Keratinocyte (primary cell): ENCODE data around the gene ABI1. TPM values are rescaled to one million over a fixed set of nuclear protein-coding genes. Genes with fewer than 3 reads are reported as not detected.

ENCODE experiments used
- DNase-seq: peaks from one replicate; pipeline ENCODE4 v3.0.0-alpha.2; 2011; ENCODE audit warnings: low read depth, missing footprints, low spot score
- FAIRE-seq: peaks from 2 replicates; lab custom pipeline; 2011; peaks lifted over from hg19 to GRCh38; lab: Jason Lieb, UNC
- H2AFZ ChIP-seq: 2 replicates; pipeline ENCODE4 v1.6.0; 2012; ENCODE audit warnings: low read length, control low read depth, inconsistent platforms; ENCODE audit not compliant: control insufficient read depth
- H3K27ac ChIP-seq: 2 replicates; pipeline ENCODE4 v1.5.1; 2011; ENCODE audit warnings: low read length; ENCODE audit not compliant: control insufficient read depth, insufficient read depth
- H3K27me3 ChIP-seq: 3 replicates; pipeline ENCODE4 v1.6.0; 2011; ENCODE audit warnings: low read length; ENCODE audit not compliant: control insufficient read depth, insufficient read depth; ENCODE audit errors: extremely low read depth
- H3K36me3 ChIP-seq, 2 experiments: 2 replicates in 1 of 2; 3 replicates in 1 of 2; pipeline ENCODE4 v1.5.1; 2011; ENCODE audit warnings: low read length in 2 of 2, mild to moderate bottlenecking in 1 of 2; ENCODE audit not compliant: control insufficient read depth in 2 of 2, insufficient read depth in 2 of 2; ENCODE audit errors: extremely low read depth in 1 of 2
- H3K4me1 ChIP-seq: 3 replicates; pipeline ENCODE4 v1.5.1; 2011; ENCODE audit warnings: low read length; ENCODE audit not compliant: control insufficient read depth, insufficient read depth; ENCODE audit errors: extremely low read depth
- H3K4me2 ChIP-seq: 3 replicates; pipeline ENCODE4 v1.6.0; 2011; ENCODE audit warnings: low read depth, low read length; ENCODE audit not compliant: control insufficient read depth, insufficient read depth; ENCODE audit errors: extremely low read depth
- H3K4me3 ChIP-seq, 3 experiments: fragments of 200-600 bp in 1 of 3; sonication (generic) in 1 of 3; 2 replicates in 2 of 3; 3 replicates in 1 of 3; pipeline ENCODE4 v1.5.1; 2011 to 2016; ENCODE audit warnings: low read length in 3 of 3, mild to moderate bottlenecking in 3 of 3, control low read depth in 2 of 3, inconsistent platforms in 1 of 3, low read depth in 1 of 3, mixed read lengths in 1 of 3, mixed run types in 1 of 3, moderate library complexity in 1 of 3; ENCODE audit not compliant: control insufficient read depth in 2 of 3, insufficient read depth in 2 of 3; ENCODE audit errors: extremely low read depth in 1 of 3
- H3K79me2 ChIP-seq: 2 replicates; pipeline ENCODE4 v1.6.0; 2012; ENCODE audit warnings: low read length; ENCODE audit not compliant: control insufficient read depth, insufficient read depth
- H3K9ac ChIP-seq: 3 replicates; pipeline ENCODE4 v1.6.0; 2011; ENCODE audit warnings: low read length; ENCODE audit not compliant: control insufficient read depth, insufficient read depth; ENCODE audit errors: extremely low read depth
- H3K9me1 ChIP-seq: 3 replicates; pipeline ENCODE4 v1.6.0; 2011; ENCODE audit warnings: low read length; ENCODE audit not compliant: control insufficient read depth, insufficient read depth; ENCODE audit errors: extremely low read depth
- H3K9me3 ChIP-seq: 2 replicates; pipeline ENCODE4 v1.5.1; 2012; ENCODE audit warnings: low read depth, low read length; ENCODE audit not compliant: control insufficient read depth
- H4K20me1 ChIP-seq: 3 replicates; pipeline ENCODE4 v1.6.0; 2011; ENCODE audit warnings: low read length; ENCODE audit not compliant: control insufficient read depth, insufficient read depth; ENCODE audit errors: extremely low read depth
- CTCF ChIP-seq, 3 experiments: IDR thresholded peaks in 1 of 3; conservative IDR thresholded peaks in 1 of 3; optimal IDR thresholded peaks in 1 of 3; 2 replicates in 2 of 3; 3 replicates in 1 of 3; pipeline versions ENCODE3 to v1.5.1; 2011; ENCODE audit warnings: low read length in 3 of 3, mild to moderate bottlenecking in 3 of 3, moderate library complexity in 2 of 3, control low read depth in 1 of 3, inconsistent platforms in 1 of 3; ENCODE audit not compliant: insufficient read depth in 2 of 3; ENCODE audit errors: extremely low read depth in 1 of 3
- EZH2 ChIP-seq: IDR thresholded peaks from one replicate; pipeline ENCODE4 v1.6.1; 2012; ENCODE audit warnings: inconsistent platforms, mild to moderate bottlenecking, low read length, moderate library complexity
- dilution Hi-C: fragments of 300-500 bp; cut with MboI; formaldehyde crosslinking; loops from one replicate; pipeline ENCODE4 v1.7.0; 2020; ENCODE audit warnings: low sequenced_read_pairs; ENCODE audit not compliant: extremely low pct_ligation_motif_present
- polyA plus RNA-seq, 5 experiments: library from polyadenylated mRNA; depleted of rRNA in 3 of 5; stranded (reverse) in 3 of 5; stranded (forward) in 1 of 5; unstranded in 1 of 5; fragments of >200 nt; gene quantifications; 1 replicate in 1 of 5; 2 replicates in 3 of 5; 3 replicates in 1 of 5; pipeline versions ENCODE4 v1.2.1 to v1.2.3, GENCODE V29; 2011 to 2012; ENCODE audit warnings: missing spikeins in 2 of 5, low read depth in 1 of 5, low replicate concordance in 1 of 5
- small RNA-seq, 3 experiments: library from RNA; depleted of rRNA; stranded (forward); fragments of <200 nt; gene quantifications; one replicate each; pipeline ENCODE3, GENCODE V24; 2012; ENCODE audit warnings: low read depth in 3 of 3, low replicate concordance in 1 of 3; ENCODE audit not compliant: insufficient read length in 3 of 3

The ABI1 gene
- polyA plus RNA-seq, 1 donor (not counting 4 experiments of a cell fraction or from before 2014, with no cell fraction given), result 78.9 TPM

DNA sequence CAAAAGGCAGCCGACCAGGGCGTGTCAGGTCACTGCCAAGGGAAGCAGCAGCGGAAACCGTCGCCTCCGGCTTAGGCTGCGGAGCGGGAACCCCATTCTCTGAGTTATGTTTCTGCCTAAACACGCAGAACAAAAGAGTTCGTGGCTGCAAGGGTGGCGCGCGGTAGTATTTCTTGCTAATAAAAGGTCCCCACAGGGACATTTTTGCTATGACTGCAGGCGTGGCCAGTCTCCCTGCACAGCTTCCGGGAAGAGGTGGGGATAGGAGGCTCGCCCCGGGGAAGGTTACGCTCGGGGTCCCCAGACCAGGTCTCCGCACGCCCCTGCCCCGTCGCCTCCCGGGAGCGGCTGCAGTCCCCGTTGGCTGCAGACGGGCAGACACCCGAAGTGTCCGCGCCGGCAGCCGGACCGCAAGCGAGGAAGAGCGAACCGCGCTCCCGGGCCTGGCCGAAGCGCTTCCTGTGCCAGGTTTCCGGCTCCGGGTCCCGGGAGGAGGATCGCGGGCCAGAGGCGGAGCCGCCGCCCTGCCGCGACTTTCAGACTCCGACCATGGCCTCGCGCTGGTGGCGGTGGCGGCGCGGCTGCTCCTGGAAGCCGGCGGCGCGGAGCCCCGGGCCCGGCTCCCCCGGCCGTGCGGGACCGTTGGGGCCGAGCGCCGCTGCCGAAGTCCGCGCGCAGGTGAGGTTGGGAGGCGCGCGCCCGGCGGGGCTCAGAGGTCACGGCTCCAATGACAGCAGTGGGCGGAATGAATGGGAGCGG is 163.4 kb downstream of the ABI1 start, which contains the start of gene PDSS1:
Gene PDSS1 (plus strand): TSS at position 539 of the 759 bp plus-strand sequence. CDS start 11 bp downstream, at position 550.
- dilution Hi-C loops, result no loop called here
- Histone ChIP-seq H3K9me1 (no peaks in the 10 kb centered on the region), H2AFZ (peak within 1 kb of the TSS; percentile 91), H3K4me2 (peak within 1 kb of the TSS; percentile 93), H3K79me2 (peaks cover 47% of the 10 kb centered on the region), H3K4me3 (peak within 1 kb of the TSS; percentile 94 to 97 (median 95)), H3K9me3 (no peaks in the 10 kb centered on the region), H3K9ac (peak within 1 kb of the TSS; percentile 88), H4K20me1 (peaks cover 4% of the 10 kb centered on the region), H3K27ac (peak within 1 kb of the TSS; percentile 81), H3K27me3 (no peaks in the 10 kb centered on the region), H3K36me3 (peaks cover 0 to under 1% of the 10 kb centered on the region in 2 experiments), H3K4me1 (peaks cover 10% of the 10 kb centered on the region)
- FAIRE-seq, result no peak
- DNase-seq, result no peak
- no peak for TF ChIP-seq EZH2
- no peak for TF ChIP-seq CTCF (optimal IDR thresholded peaks at IDR 0.05 in 1 of 3, IDR thresholded peaks at IDR 0.05 in 1 of 3, conservative IDR thresholded peaks at IDR 0.05 in 1 of 3; ENCODE audit: extremely low read depth in 1 of 3, insufficient read depth in 2 of 3, low read length in 3 of 3)

DNA sequence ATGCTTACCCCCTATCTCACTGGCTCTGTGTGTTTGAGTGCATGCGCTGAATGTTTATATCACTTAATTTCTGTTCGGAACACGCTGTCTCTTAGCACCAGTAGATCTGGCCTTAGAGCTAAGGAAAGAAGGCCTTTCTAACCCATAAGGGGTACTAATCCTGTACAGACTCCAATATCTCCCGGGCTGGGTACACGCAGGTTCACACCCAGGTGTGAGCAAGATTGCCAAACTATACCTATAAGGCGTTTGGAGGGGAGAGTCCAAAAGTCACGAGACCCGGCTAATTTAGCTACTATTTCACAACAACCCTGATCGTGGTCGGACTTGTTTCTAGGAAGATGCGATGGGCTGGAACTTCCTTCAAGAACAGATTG is 164.0 kb downstream of the ABI1 start:
- Histone ChIP-seq H3K4me3 (peak overlapping the region; percentile 94 to 97 (median 95)), H4K20me1 (peaks cover 4% of the 10 kb centered on the region), H3K4me1 (peaks cover 10% of the 10 kb centered on the region), H3K9me3 (no peaks in the 10 kb centered on the region), H2AFZ (peak overlapping the region; percentile 91), H3K9ac (peak overlapping the region; percentile 88), H3K4me2 (peak overlapping the region; percentile 93), H3K27ac (peak overlapping the region; percentile 81), H3K9me1 (no peaks in the 10 kb centered on the region), H3K27me3 (no peaks in the 10 kb centered on the region), H3K36me3 (no peaks in the 10 kb centered on the region), H3K79me2 (peaks cover 42% of the 10 kb centered on the region)
- TF ChIP-seq EZH2 (no peak), CTCF (optimal IDR thresholded peaks at IDR 0.05 in 1 of 3, IDR thresholded peaks at IDR 0.05 in 1 of 3, conservative IDR thresholded peaks at IDR 0.05 in 1 of 3; ENCODE audit: extremely low read depth in 1 of 3, insufficient read depth in 2 of 3, low read length in 3 of 3) (no peak)
- peak; percentile 66 for FAIRE-seq
- dilution Hi-C loops, result no loop called here
- DNase-seq, result peak; percentile 26

Small RNA genes lying within 50 kb of the gene (small RNA-seq; reads per million reads assigned to genes)
- gene RF00191 (0 reads per million in 3 experiments), gene RNU6-946P (0 reads per million in 3 experiments)

Other genes with a start within 250 kb of the ABI1 start
- gene PDSS1, start 163.3 kb downstream of the ABI1 start, polyA plus RNA-seq, result 27.0 to 36.6 TPM (median 31.0 TPM) in 3 replicates
- 1.6 to 3.3 TPM (median 1.7 TPM) in 3 replicates for gene ANKRD26, start 239.5 kb upstream of the ABI1 start, polyA plus RNA-seq